ENCODE results near the gene CLEC3B. TPM values are rescaled to one million over a fixed set of nuclear protein-coding genes. Genes with fewer than 3 reads are reported as not detected.
"Not testable (repeated sequence)": the region's sequence is repeated elsewhere in the genome, so short reads cannot be mapped to it uniquely, and the experiment has no call there.

The CLEC3B gene
- total RNA-seq, 1 donor from 2014 or later, result 50.3 TPM

DNA sequence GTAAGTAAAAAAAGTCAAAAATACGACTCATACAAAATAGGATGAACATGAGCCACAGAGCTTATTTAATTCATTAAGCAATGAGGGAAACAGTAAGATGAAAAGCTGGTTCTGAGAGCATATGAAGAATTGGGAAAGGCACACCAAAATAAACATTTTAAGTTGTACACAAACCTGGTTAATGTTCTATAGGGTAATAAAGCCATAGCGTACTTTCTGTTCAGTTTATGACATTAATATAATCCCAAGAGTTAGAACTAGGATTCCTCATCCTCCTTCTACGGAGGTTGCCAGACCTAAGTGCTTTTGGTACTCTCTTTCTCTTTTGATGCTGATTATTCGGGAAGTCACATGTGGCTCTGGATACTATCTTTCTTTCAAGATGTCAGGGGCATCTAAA, 41.4 kb downstream of the CLEC3B start:
- H3K27ac Mint-ChIP-seq (ENCODE audit: unreplicated experiment), result no peak overlapping the region
- no peak overlapping the region for H3K4me3 Mint-ChIP-seq (ENCODE audit: unreplicated experiment)
- no peak for DNase-seq (ENCODE audit: low spot score)
- peaks cover 15% of the 10 kb centered on the region for H3K4me1 Mint-ChIP-seq (ENCODE audit: low read depth)
- peaks cover 2% of the 10 kb centered on the region for H3K27me3 Mint-ChIP-seq (ENCODE audit: low read depth)
- TF ChIP-seq, protein P1, sequence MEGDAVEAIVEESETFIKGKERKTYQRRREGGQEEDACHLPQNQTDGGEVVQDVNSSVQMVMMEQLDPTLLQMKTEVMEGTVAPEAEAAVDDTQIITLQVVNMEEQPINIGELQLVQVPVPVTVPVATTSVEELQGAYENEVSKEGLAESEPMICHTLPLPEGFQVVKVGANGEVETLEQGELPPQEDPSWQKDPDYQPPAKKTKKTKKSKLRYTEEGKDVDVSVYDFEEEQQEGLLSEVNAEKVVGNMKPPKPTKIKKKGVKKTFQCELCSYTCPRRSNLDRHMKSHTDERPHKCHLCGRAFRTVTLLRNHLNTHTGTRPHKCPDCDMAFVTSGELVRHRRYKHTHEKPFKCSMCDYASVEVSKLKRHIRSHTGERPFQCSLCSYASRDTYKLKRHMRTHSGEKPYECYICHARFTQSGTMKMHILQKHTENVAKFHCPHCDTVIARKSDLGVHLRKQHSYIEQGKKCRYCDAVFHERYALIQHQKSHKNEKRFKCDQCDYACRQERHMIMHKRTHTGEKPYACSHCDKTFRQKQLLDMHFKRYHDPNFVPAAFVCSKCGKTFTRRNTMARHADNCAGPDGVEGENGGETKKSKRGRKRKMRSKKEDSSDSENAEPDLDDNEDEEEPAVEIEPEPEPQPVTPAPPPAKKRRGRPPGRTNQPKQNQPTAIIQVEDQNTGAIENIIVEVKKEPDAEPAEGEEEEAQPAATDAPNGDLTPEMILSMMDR (IDR thresholded peaks at IDR 0.05), result no peak
- H3K36me3 Mint-ChIP-seq (ENCODE audit: low read depth), result peaks cover 1% of the 10 kb centered on the region
- H3K9me3 Mint-ChIP-seq (ENCODE audit: low read depth), result no peaks in the 10 kb centered on the region

DNA sequence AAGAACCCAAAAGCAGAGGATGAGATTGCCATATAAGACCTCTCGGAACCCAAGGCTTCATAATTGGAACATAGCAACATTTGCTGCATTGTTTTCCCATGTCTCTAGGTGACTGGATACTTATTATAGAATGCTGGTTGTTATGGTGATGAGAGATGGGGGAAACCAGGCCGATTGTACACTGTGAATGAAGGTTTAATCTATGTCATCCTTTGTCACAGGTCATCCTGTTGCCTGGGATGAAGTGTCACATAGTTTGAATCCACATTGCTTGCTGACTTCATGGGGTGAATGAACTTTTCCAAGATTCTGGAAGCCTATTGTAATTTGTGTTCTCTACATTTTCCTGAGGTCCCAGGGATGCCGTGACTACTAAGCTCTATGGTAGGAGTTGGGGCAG, 41.8 kb downstream of the CLEC3B start:
- peaks cover 15% of the 10 kb centered on the region for H3K4me1 Mint-ChIP-seq (ENCODE audit: low read depth)
- no peaks in the 10 kb centered on the region for H3K9me3 Mint-ChIP-seq (ENCODE audit: low read depth)
- no peak overlapping the region for H3K4me3 Mint-ChIP-seq (ENCODE audit: unreplicated experiment)
- TF ChIP-seq, protein P1 (IDR thresholded peaks at IDR 0.05), result no peak
- H3K27me3 Mint-ChIP-seq (ENCODE audit: low read depth), result peaks cover 2% of the 10 kb centered on the region
- H3K36me3 Mint-ChIP-seq (ENCODE audit: low read depth), result peaks cover 1% of the 10 kb centered on the region
- DNase-seq (ENCODE audit: low spot score), result no peak
- H3K27ac Mint-ChIP-seq (ENCODE audit: unreplicated experiment), result no peak overlapping the region

DNA sequence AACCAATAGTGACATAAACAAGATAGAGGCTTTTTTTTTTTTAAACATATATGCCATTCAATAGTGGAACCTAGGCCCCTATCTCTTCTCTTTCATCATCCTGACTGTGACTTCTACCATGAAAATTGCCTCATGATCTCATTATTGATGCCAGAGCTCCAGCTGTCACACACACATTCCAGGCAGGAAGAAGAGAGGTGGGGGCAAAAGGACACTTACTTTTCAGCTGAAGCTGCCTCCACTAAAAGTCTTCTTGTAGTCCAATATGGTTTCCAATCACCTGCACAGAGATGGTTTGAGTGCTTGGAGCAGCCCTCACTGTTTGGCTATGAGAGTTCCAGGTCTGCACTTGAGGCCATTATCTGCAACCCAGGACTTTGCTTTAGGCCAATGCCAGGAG, 45.0 kb downstream of the CLEC3B start:
- H3K36me3 Mint-ChIP-seq (ENCODE audit: low read depth), result peaks cover 1% of the 10 kb centered on the region
- no peak for DNase-seq (ENCODE audit: low spot score)
- H3K27me3 Mint-ChIP-seq (ENCODE audit: low read depth), result peaks cover 2% of the 10 kb centered on the region
- H3K9me3 Mint-ChIP-seq (ENCODE audit: low read depth), result no peaks in the 10 kb centered on the region
- TF ChIP-seq, protein P1 (IDR thresholded peaks at IDR 0.05), result no peak
- peaks cover 5% of the 10 kb centered on the region for H3K4me1 Mint-ChIP-seq (ENCODE audit: low read depth)
- no peak overlapping the region for H3K4me3 Mint-ChIP-seq (ENCODE audit: unreplicated experiment)
- no peak overlapping the region for H3K27ac Mint-ChIP-seq (ENCODE audit: unreplicated experiment)

DNA sequence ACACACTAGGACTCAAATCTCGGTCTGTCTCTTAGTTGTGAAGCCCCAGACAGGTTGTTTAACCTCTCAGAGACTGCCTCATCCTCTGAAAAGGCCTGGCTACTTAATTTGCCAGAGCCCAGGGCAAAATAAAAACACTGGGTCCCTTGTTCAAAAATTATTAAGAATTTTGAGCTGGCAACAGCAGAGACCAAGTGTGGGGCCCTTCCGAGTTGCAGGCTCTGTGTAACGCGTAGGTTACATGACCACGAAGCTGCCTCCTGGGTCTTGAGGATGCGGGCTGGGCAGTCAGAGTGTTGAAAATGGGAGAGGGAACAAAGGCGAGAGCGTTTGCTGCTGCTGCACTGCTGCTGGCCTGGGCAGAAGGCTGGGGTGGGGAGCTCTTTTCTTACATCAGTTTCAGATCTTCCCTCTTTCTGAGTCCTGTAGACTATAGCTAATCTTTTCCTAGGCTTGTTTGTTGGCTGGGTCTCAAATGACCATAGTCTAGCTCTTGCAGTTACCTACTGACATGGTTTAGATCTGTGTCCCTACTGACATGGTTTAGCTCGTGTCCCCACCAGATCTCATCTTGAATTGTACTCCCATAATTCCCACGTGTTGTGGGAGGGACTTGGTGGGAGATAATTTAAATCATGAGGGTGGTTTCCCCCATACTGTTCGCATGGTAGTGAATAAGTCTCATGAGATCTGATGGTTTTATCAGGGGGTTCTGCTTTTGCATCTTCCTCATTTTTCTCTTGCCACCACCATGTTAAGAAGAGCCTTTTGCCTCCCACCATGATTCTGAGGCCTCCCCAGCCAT, 49.9 kb downstream of the CLEC3B start:
- H3K27ac Mint-ChIP-seq (ENCODE audit: unreplicated experiment), result no peak overlapping the region
- DNase-seq (ENCODE audit: low spot score), result no peak
- peaks cover 6% of the 10 kb centered on the region for H3K4me1 Mint-ChIP-seq (ENCODE audit: low read depth)
- H3K9me3 Mint-ChIP-seq (ENCODE audit: low read depth), result no peaks in the 10 kb centered on the region
- TF ChIP-seq, protein P1 (IDR thresholded peaks at IDR 0.05), result no peak
- H3K36me3 Mint-ChIP-seq (ENCODE audit: low read depth), result no peaks in the 10 kb centered on the region
- H3K4me3 Mint-ChIP-seq (ENCODE audit: unreplicated experiment), result no peak overlapping the region
- H3K27me3 Mint-ChIP-seq (ENCODE audit: low read depth), result no peaks in the 10 kb centered on the region

DNA sequence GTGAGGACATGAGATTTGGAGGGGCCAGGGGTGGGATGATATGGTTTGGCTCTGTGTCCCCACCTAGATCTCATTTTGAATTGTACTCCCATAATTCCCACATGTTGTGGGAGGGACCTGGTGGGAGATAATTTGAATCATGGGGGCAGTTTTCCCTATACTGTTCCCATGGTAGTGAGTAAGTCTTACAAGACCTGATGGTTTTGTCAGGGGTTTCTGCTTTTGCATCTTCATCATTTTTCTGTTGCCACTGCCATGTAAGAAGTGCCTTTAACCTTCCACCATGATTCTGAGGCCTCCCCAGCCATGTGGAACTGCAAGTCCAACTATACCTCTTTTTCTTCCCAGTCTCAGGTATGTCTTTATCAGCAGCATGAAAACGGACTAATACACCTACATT, 52.2 kb downstream of the CLEC3B start:
- not testable (repeated sequence) for H3K27me3 Mint-ChIP-seq (ENCODE audit: low read depth); H3K4me3 Mint-ChIP-seq (ENCODE audit: unreplicated experiment); H3K36me3 Mint-ChIP-seq (ENCODE audit: low read depth); H3K27ac Mint-ChIP-seq (ENCODE audit: unreplicated experiment); H3K9me3 Mint-ChIP-seq (ENCODE audit: low read depth); DNase-seq (ENCODE audit: low spot score)
- H3K4me1 Mint-ChIP-seq (ENCODE audit: low read depth), result peaks cover 27% of the 10 kb centered on the region

All from chondrocyte (in vitro differentiated cells).